Mesenchymal stem cell (in vitro differentiated cells and primary cell): ENCODE results near the gene A4GALT.
A peak's percentile ranks its signal among the peaks of the same experiment; 100 is the strongest.

Experiments used
- DNase-seq: peaks from one replicate; pipeline ENCODE4 v3.0.0-alpha.2; 2013
- H2AFZ ChIP-seq: one replicate; pipeline ENCODE4 v1.6.1; 2013; ENCODE audit warnings: low read depth, mild to moderate bottlenecking, control low read depth, inconsistent platforms, low read length, moderate library complexity
- H2AK5ac ChIP-seq: 2 replicates; pipeline ENCODE4 v1.6.1; 2013; ENCODE audit warnings: low read length, moderate library complexity, mild to moderate bottlenecking, inconsistent platforms; ENCODE audit not compliant: severe bottlenecking
- H2BK120ac ChIP-seq: one replicate; pipeline ENCODE4 v1.6.1; 2013; ENCODE audit warnings: low read depth, mild to moderate bottlenecking, inconsistent platforms, low read length, moderate library complexity
- H2BK12ac ChIP-seq, 2 experiments: one replicate each; pipeline ENCODE4 v1.6.1; 2013; ENCODE audit warnings: inconsistent platforms in 2 of 2, low read length in 2 of 2, mild to moderate bottlenecking in 2 of 2, moderate library complexity in 2 of 2, control low read depth in 1 of 2
- H2BK15ac ChIP-seq: one replicate; pipeline ENCODE4 v1.6.1; 2013; ENCODE audit warnings: mild to moderate bottlenecking, low read depth, inconsistent platforms; ENCODE audit not compliant: poor library complexity, severe bottlenecking
- H2BK5ac ChIP-seq: 2 replicates; pipeline ENCODE4 v1.6.1; 2013; ENCODE audit warnings: low read depth, mild to moderate bottlenecking, low read length, control low read depth, inconsistent platforms; ENCODE audit not compliant: poor library complexity, severe bottlenecking
- H3K14ac ChIP-seq, 2 experiments: one replicate each; pipeline ENCODE4 v1.6.1; 2013; ENCODE audit warnings: inconsistent platforms in 2 of 2, low read length in 2 of 2, control low read depth in 1 of 2, mild to moderate bottlenecking in 1 of 2, moderate library complexity in 1 of 2
- H3K18ac ChIP-seq, 2 experiments: one replicate each; pipeline ENCODE4 v1.6.1; 2013; ENCODE audit warnings: inconsistent platforms in 2 of 2, low read length in 2 of 2, control low read depth in 1 of 2, low read depth in 1 of 2, mild to moderate bottlenecking in 1 of 2
- H3K23ac ChIP-seq, 2 experiments: one replicate each; pipeline ENCODE4 v1.6.1; 2013; ENCODE audit warnings: inconsistent platforms in 2 of 2, low read length in 2 of 2, mild to moderate bottlenecking in 2 of 2, moderate library complexity in 2 of 2, control low read depth in 1 of 2
- H3K27ac ChIP-seq: 2 replicates; pipeline ENCODE4 v1.5.1; 2013; ENCODE audit warnings: mild to moderate bottlenecking, moderate library complexity, low read length, control low read depth, inconsistent platforms; ENCODE audit not compliant: poor library complexity, severe bottlenecking
- H3K27me3 ChIP-seq, 2 experiments: 2 replicates each; pipeline versions ENCODE4 v1.6.1 to v1.7.0; 2013; ENCODE audit warnings: low read length in 2 of 2, mild to moderate bottlenecking in 2 of 2, moderate library complexity in 2 of 2, control low read depth in 1 of 2, inconsistent platforms in 1 of 2; ENCODE audit not compliant: control insufficient read depth in 1 of 2, insufficient read depth in 1 of 2
- H3K36me3 ChIP-seq, 2 experiments: 2 replicates each; pipeline versions ENCODE4 v1.6.1 to v1.7.0; 2013; ENCODE audit warnings: low read length in 2 of 2, control low read depth in 1 of 2, inconsistent platforms in 1 of 2, low read depth in 1 of 2, mild to moderate bottlenecking in 1 of 2; ENCODE audit not compliant: insufficient read depth in 2 of 2, control insufficient read depth in 1 of 2
- H3K4ac ChIP-seq, 2 experiments: one replicate each; pipeline ENCODE4 v1.6.1; 2013; ENCODE audit warnings: inconsistent platforms in 2 of 2, low read length in 2 of 2, mild to moderate bottlenecking in 2 of 2, moderate library complexity in 2 of 2, control low read depth in 1 of 2, low read depth in 1 of 2
- H3K4me1 ChIP-seq: 2 replicates; pipeline ENCODE4 v1.6.1; 2013; ENCODE audit warnings: low read depth, low read length, control low read depth; ENCODE audit not compliant: control insufficient read depth, insufficient read depth
- H3K4me2 ChIP-seq: 2 replicates; pipeline ENCODE4 v1.6.1; 2013; ENCODE audit warnings: low read length, mild to moderate bottlenecking, inconsistent platforms; ENCODE audit not compliant: poor library complexity, severe bottlenecking
- H3K4me3 ChIP-seq, 2 experiments: 2 replicates each; pipeline versions ENCODE4 v1.5.1 to v1.7.0; 2013; ENCODE audit warnings: low read length in 2 of 2, mild to moderate bottlenecking in 2 of 2, control low read depth in 1 of 2, low read depth in 1 of 2; ENCODE audit not compliant: insufficient read depth in 1 of 2
- H3K79me1 ChIP-seq: replicated peaks from 2 replicates; pipeline ENCODE4 v1.6.1; 2013; ENCODE audit warnings: mild to moderate bottlenecking, control low read depth, low read length, inconsistent platforms; ENCODE audit not compliant: poor library complexity, severe bottlenecking
- H3K9ac ChIP-seq: 2 replicates; pipeline ENCODE4 v1.7.0; 2013; ENCODE audit warnings: mild to moderate bottlenecking, low read length, moderate library complexity
- H3K9me3 ChIP-seq: 2 replicates; pipeline ENCODE4 v1.7.0; 2013; ENCODE audit warnings: mild to moderate bottlenecking, low read length; ENCODE audit not compliant: control insufficient read depth
- H4K8ac ChIP-seq: one replicate; pipeline ENCODE4 v1.6.1; 2013; ENCODE audit warnings: inconsistent platforms, mild to moderate bottlenecking, low read length, moderate library complexity
- H4K91ac ChIP-seq: one replicate; pipeline ENCODE4 v1.6.1; 2013; ENCODE audit warnings: mild to moderate bottlenecking, low read length, inconsistent platforms
- WGBS: methylation state at CpG from one replicate; pipeline ENCODE4 v1.1.7; 2013; ENCODE audit warnings: mixed read lengths; 5-methylcytosine and 5-hydroxymethylcytosine counted together

The A4GALT gene

GRCh38 chr22:42721045-42721434 lies 370 bp upstream of the A4GALT start:
- Histone ChIP-seq H3K79me1 (peaks cover 7% of the 10 kb centered on the region), H3K27ac (no peak overlapping the region), H2BK15ac (no peak overlapping the region), H3K4me1 (peaks cover 30% of the 10 kb centered on the region), H2AK5ac (no peak overlapping the region), H3K14ac (no peak overlapping the region), H3K27me3 (no peaks in the 10 kb centered on the region), H3K4ac (peak overlapping the region in 1 of 2 experiments; percentile 41), H3K9me3 (no peaks in the 10 kb centered on the region), H4K8ac (no peak overlapping the region), H2BK120ac (no peak overlapping the region), H2BK12ac (peak overlapping the region in 1 of 2 experiments; percentile 76), H2BK5ac (no peak overlapping the region), H3K9ac (peak overlapping the region; percentile 90), H3K4me2 (peak overlapping the region; percentile 91), H4K91ac (no peak overlapping the region), H3K36me3 (peaks cover 0 to 20% of the 10 kb centered on the region in 2 experiments), H3K18ac (peak overlapping the region in 1 of 2 experiments; percentile 29), H3K4me3 (peak overlapping the region; percentile 79 to 89), H3K23ac (no peak overlapping the region), H2AFZ (peak overlapping the region; percentile 76)
- no peak for DNase-seq
- 1% methylated on average over 18 of the region's 22 CpGs for WGBS

GRCh38 chr22:42719656-42720262 lies 911 bp downstream of the A4GALT start:
- H3K14ac ChIP-seq: peak overlapping the region in 1 of 2 experiments; percentile 76
- H3K4me1 ChIP-seq: peaks cover 34% of the 10 kb centered on the region
- H3K27me3 ChIP-seq: no peaks in the 10 kb centered on the region
- H2AK5ac ChIP-seq: no peak overlapping the region
- H2BK120ac ChIP-seq: peak overlapping the region; percentile 43
- H3K23ac ChIP-seq: peak overlapping the region in 1 of 2 experiments; percentile 90
- 11% methylated on average over 33 of the region's 37 CpGs for WGBS
- H3K18ac ChIP-seq: peak overlapping the region; percentile 40 to 74
- H2BK12ac ChIP-seq: peak overlapping the region; percentile 28 to 57
- H2BK15ac ChIP-seq: peak overlapping the region; percentile 6
- H4K8ac ChIP-seq: peak overlapping the region; percentile 45
- peak overlapping the region; percentile 65 for H2AFZ ChIP-seq
- peak overlapping the region in 1 of 2 experiments; percentile 51 for H3K4ac ChIP-seq
- peak overlapping the region; percentile 89 for H3K4me2 ChIP-seq
- peaks cover 0 to 21% of the 10 kb centered on the region in 2 experiments for H3K36me3 ChIP-seq
- peaks cover 7% of the 10 kb centered on the region for H3K79me1 ChIP-seq
- no peaks in the 10 kb centered on the region for H3K9me3 ChIP-seq
- DNase-seq: peak; percentile 24
- H2BK5ac ChIP-seq: no peak overlapping the region
- H4K91ac ChIP-seq: peak overlapping the region; percentile 52
- no peak overlapping the region for H3K27ac ChIP-seq
- peak overlapping the region; percentile 79 to 94 for H3K4me3 ChIP-seq
- peak overlapping the region; percentile 90 for H3K9ac ChIP-seq

GRCh38 chr22:42719133-42719532 lies 1.5 kb downstream of the A4GALT start:
- Histone ChIP-seq H3K27me3 (no peaks in the 10 kb centered on the region), H3K4me3 (peak overlapping the region in 1 of 2 experiments; percentile 94), H2BK120ac (no peak overlapping the region), H3K9ac (peak overlapping the region; percentile 90), H4K8ac (no peak overlapping the region), H3K4me1 (peaks cover 37% of the 10 kb centered on the region), H3K23ac (no peak overlapping the region), H3K79me1 (peaks cover 9% of the 10 kb centered on the region), H2AFZ (no peak overlapping the region), H3K9me3 (no peaks in the 10 kb centered on the region), H2AK5ac (no peak overlapping the region), H2BK12ac (no peak overlapping the region), H4K91ac (no peak overlapping the region), H3K14ac (no peak overlapping the region), H3K27ac (no peak overlapping the region), H3K4me2 (peak overlapping the region; percentile 89), H3K4ac (no peak overlapping the region), H3K18ac (no peak overlapping the region), H3K36me3 (peaks cover 0 to 21% of the 10 kb centered on the region in 2 experiments), H2BK15ac (no peak overlapping the region), H2BK5ac (no peak overlapping the region)
- peak; percentile 36 for DNase-seq
- 48% methylated on average over 1 of the region's 2 CpGs for WGBS

GRCh38 chr22:42717197-42717928 lies 3.3 kb downstream of the A4GALT start:
- peaks cover 8 to 30% of the 10 kb centered on the region in 2 experiments for H3K36me3 ChIP-seq
- no peak overlapping the region for H3K4me2 ChIP-seq
- no peak overlapping the region for H3K27ac ChIP-seq
- no peak overlapping the region for H4K8ac ChIP-seq
- peak; percentile 32 for DNase-seq
- H2AFZ ChIP-seq: no peak overlapping the region
- H3K23ac ChIP-seq: no peak overlapping the region
- H3K4me3 ChIP-seq: peak overlapping the region in 1 of 2 experiments; percentile 63
- no peak overlapping the region for H4K91ac ChIP-seq
- H3K9me3 ChIP-seq: no peaks in the 10 kb centered on the region
- H2BK15ac ChIP-seq: no peak overlapping the region
- no peak overlapping the region for H3K4ac ChIP-seq
- no peak overlapping the region for H3K14ac ChIP-seq
- peak overlapping the region; percentile 19 for H2AK5ac ChIP-seq
- H3K18ac ChIP-seq: no peak overlapping the region
- no peak overlapping the region for H2BK120ac ChIP-seq
- peak overlapping the region; percentile 71 for H3K9ac ChIP-seq
- H3K27me3 ChIP-seq: no peaks in the 10 kb centered on the region
- peaks cover 37% of the 10 kb centered on the region for H3K4me1 ChIP-seq
- H2BK5ac ChIP-seq: no peak overlapping the region
- H3K79me1 ChIP-seq: peaks cover 15% of the 10 kb centered on the region
- 39% methylated on average over 8 of the region's 8 CpGs for WGBS
- no peak overlapping the region for H2BK12ac ChIP-seq
